ENCODE results near the gene LGALS3.

LGALS3 gene

GRCh38 chr14:55191203-55192053 is 62.4 kb downstream of the LGALS3 start, which contains the start of gene DLGAP5:
Gene DLGAP5, minus strand, starts transcription at chr14:55191585. Its CDS starts 2,406 bp downstream, at chr14:55189179.
- Histone ChIP-seq H2AFZ (peak within 1 kb of the TSS; percentile 92), H3K79me2 (no peaks in the 10 kb centered on the region), H3K4me3 (ENCODE audit: low read depth, low read length) (peak within 1 kb of the TSS; percentile 61), H3K9me3 (ENCODE audit: control insufficient read depth, low read length) (no peaks in the 10 kb centered on the region), H3K36me3 (ENCODE audit: control insufficient read depth, insufficient read depth, low read length) (no peaks in the 10 kb centered on the region), H3K27me3 (ENCODE audit: control insufficient read depth, insufficient read depth, low read length) (no peaks in the 10 kb centered on the region), H3K9ac (no peak within 1 kb of the TSS), H3K27ac (peak within 1 kb of the TSS; percentile 6), H3K4me2 (ENCODE audit: low read length) (peak within 1 kb of the TSS; percentile 70), H3K4me1 (no peaks in the 10 kb centered on the region)
- TF ChIP-seq CTCF (IDR thresholded peaks at IDR 0.05), result no peak

GRCh38 chr14:55192054-55192621 is 63.1 kb downstream of the LGALS3 start:
- no peaks in the 10 kb centered on the region for H3K27me3 ChIP-seq (ENCODE audit: control insufficient read depth, insufficient read depth, low read length)
- peak overlapping the region; percentile 6 for H3K27ac ChIP-seq
- H3K9me3 ChIP-seq (ENCODE audit: control insufficient read depth, low read length), result no peaks in the 10 kb centered on the region
- H3K79me2 ChIP-seq, result no peaks in the 10 kb centered on the region
- no peak overlapping the region for H3K9ac ChIP-seq
- H3K4me3 ChIP-seq (ENCODE audit: low read depth, low read length), result peak overlapping the region; percentile 61
- no peak for TF ChIP-seq CTCF (IDR thresholded peaks at IDR 0.05)
- H2AFZ ChIP-seq, result peak overlapping the region; percentile 92
- no peaks in the 10 kb centered on the region for H3K36me3 ChIP-seq (ENCODE audit: control insufficient read depth, insufficient read depth, low read length)
- no peaks in the 10 kb centered on the region for H3K4me1 ChIP-seq
- peak overlapping the region; percentile 70 for H3K4me2 ChIP-seq (ENCODE audit: low read length)

GRCh38 chr14:55194656-55195355 is 65.8 kb downstream of the LGALS3 start:
- H3K9ac ChIP-seq, result no peak overlapping the region
- H3K27ac ChIP-seq, result no peak overlapping the region
- no peak overlapping the region for H3K4me3 ChIP-seq (ENCODE audit: low read depth, low read length)
- no peaks in the 10 kb centered on the region for H3K4me1 ChIP-seq
- H2AFZ ChIP-seq, result no peak overlapping the region
- TF ChIP-seq CTCF (IDR thresholded peaks at IDR 0.05), result no peak
- H3K36me3 ChIP-seq (ENCODE audit: control insufficient read depth, insufficient read depth, low read length), result no peaks in the 10 kb centered on the region
- no peaks in the 10 kb centered on the region for H3K79me2 ChIP-seq
- no peak overlapping the region for H3K4me2 ChIP-seq (ENCODE audit: low read length)
- H3K27me3 ChIP-seq (ENCODE audit: control insufficient read depth, insufficient read depth, low read length), result no peaks in the 10 kb centered on the region
- H3K9me3 ChIP-seq (ENCODE audit: control insufficient read depth, low read length), result no peaks in the 10 kb centered on the region
